HG03060 (cell line): ENCODE data around the gene PEF1.

Experiments
- ATAC-seq: cut with Tn5 transposase; IDR thresholded peaks from one replicate; pipeline ENCODE4 v1.9.1; 2021; ENCODE audit warnings: low read depth, moderate number of reproducible peaks; ENCODE audit not compliant: unreplicated experiment

PEF1 gene

DNA sequence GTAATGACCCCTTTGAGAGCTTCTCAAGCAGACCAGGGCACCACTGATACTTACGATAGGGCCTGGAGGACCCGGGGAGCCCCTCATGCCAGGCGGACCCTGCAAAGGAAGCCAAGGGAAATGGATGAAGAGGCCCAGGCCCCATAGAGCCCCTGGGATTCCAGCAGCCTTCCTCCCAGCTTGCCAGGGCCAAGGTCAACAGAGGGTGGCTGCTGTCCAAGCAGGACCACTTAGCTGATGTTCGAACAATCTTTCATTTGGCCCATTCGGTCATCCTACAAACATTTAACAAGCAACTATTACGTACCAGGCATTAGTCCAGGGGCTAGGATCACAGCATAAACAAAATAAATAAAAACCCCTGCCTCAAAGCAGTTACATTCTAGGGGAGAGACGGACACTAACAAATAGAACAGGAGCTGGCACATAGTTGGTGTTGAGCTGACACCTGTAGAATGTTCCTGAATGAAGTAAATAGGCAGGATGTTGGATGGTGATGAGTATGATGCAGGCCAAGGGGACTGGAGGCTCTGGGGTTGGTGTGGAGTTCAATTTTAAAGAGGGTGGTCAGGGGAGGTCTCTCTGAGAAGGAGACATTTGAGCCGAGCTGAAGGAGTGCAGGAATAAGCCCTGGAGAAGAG lies 27.0 kb upstream of the PEF1 start:
- ATAC-seq, result no peak

GRCh38 chr1:31671147-31671546 lies 26.5 kb upstream of the PEF1 start:
- ATAC-seq, result no peak

DNA sequence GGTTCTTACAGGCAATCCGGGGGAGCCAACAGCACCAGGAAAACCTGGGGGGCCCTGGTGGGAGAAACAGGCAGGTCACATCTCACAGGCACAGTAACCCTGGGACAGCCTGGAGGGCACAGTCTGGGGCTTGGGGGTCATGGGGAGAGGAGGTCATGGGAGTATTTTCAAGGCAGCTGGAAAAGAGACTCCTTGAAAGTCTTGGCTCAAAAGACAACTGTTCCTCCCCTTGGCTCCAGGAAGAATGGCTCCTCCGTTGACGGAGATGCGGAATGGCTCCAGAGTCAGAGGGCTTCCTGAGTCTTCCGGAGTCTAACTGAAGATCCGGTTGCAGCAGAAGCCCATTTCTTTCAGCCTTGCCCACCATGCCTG lies 25.9 kb upstream of the PEF1 start:
- no peak for ATAC-seq

DNA sequence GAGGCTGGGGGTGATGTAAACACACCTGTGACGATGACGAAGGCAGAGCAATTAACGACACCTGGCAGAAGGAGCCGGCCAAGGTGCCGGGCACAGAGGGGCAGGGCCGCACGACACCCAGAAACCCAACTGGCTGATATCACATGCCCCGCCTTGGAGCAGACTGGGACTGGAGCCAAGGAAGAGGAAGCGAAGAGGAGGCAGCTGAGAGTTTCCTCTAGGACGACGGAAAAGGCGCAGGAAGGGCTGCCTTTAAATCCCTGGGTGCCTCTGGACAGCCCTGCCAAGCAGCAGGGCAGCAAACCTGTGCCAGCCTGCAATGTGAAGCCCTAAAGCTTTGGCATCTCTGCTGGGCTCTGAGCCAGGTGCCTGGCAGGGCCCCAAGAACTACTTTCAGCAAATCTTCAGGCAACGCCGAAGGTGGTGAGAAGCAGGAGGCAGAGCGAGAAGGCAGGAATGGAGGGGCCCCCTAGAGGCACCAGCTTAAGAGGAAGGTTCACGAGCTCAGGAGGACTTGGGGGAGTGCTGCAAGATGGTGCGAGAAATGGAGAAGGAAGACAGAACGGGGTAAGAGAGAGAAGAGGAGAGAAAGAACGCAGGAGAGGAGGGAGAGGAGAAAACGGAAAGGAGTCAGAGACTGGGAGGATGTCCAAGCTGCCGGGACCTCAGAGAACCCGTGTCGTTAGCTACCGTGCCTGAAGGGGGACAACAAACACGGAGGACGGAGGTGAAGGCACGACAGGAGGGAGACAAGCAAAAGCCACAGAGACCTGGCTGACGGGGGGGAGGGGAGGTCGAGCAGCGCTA lies 25.3 kb upstream of the PEF1 start:
- no peak for ATAC-seq

DNA sequence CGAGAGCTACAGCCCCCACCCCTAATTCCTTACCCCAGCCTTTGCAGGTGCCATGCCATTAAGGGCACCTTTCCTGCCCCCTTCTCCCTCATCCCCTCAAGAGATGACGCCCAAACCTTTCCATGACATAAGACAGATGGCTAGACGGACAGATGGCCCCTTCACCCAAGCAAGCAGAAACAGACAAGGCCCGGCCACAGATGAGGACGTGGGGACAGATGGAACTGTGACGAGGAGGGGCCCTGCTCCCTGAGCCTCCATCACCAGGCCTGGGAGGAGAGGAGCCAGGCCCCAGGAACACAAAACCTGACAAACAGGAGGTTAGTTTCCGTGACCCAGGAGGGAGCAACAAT lies 24.7 kb upstream of the PEF1 start:
- no peak for ATAC-seq

GRCh38 chr1:31668303-31668883 lies 23.7 kb upstream of the PEF1 start:
- no peak for ATAC-seq

DNA sequence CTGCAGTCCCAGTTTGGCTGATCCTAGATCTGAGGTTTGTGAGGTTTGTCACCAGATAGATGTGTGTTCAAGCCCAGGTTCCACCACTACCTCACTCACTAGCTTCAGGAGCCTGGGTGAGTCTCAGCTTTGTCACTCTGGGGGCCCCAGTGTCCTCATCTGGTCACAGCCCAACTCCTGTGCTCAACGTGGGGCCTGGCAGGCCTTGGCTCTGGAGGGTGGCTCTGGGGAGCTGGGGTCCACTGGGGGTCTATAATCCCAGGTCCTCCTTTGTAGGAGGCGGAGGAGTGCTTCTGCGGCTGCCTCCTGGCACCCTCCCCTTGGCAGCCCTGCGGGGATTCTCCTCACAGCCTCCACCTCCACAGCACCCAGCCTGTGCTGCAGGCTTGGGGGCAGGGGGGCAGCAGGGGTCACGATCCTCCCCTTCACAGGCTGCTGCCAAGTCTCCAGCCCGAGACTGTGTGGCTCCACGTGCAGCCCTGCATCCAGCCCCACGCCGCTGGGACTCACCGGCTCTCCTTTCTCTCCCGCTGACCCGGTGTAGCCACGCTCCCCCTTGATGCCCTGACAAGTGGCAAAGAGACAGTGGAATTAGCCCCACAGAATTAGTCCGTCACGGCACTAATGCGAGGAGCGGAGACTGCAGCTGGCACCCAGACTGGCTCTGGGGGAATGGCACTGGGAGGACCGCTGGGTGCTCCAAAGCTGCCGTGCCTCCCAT lies 22.5 kb upstream of the PEF1 start:
- no peak for ATAC-seq

DNA sequence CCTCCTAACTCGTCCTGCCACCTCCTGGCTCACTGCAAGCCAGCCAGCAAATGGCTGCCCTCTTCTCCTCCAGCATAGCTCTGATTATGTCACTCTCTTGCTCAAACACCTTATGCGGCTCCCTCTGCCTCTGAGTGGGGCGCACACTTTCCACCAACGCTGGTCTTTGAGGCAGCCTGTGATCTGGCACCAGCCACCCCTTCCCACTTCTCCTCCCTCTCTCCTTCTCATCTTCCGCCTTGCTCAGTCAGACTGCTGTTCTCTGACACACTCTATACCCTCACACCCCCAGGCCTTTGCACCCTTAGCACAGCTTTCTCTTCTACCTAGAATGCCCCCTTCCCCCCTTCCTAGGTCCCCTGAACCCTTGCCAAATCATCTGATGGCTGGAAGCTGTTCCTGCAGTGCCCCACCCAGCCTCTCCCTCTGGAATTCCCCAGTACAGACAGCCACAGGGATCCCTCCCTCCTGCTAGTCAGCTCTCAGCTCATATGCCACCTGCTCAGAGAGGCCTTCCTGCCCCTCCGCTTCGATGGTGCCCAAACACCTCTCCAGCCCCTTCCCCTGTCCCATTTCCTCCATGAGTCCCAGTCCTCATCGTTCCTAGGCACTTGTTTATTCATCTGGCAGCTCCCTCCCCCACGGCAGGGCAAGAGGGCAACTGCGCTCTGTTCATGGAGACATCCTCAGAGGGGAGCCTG lies 21.7 kb upstream of the PEF1 start:
- ATAC-seq, result no peak

DNA sequence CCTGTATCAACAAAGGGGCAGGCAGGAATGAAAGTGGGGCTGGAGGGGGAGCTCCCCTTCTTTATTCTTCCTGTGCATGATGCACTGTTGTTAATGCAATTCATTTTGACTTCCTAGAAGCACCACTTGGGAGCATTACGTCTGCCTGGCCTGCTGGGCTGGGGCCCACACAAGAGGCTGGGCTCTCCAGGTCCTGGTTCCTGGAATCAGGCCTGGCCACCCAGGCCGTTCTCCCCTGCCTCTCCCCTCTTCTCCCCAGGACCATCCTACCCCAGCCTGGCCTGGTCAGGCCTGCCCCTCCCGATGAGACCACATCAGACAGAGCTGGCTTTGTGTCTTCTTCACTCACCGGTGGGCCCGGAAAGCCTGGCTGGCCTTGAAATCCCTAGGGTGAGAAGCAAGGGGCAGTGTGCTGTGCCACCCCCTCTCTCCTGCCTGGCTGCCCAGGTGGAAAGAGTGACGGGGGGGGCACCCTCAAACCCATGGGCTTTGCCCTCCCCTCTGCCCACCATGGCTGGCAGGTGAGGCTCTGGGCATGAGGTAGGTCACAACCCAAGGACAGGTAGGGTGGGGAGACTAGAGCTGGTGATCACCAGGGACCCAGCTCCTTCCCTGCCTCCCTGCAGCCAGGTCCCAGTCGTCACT lies 20.7 kb upstream of the PEF1 start:
- ATAC-seq, result no peak

GRCh38 chr1:31664528-31664927 lies 19.9 kb upstream of the PEF1 start:
- no peak for ATAC-seq

- ATAC-seq, result no peak
These were observed 19.2 kb upstream of the PEF1 start for GRCh38 chr1:31663622-31664452.

- no peak for ATAC-seq
These were observed 17.8 kb upstream of the PEF1 start for GRCh38 chr1:31662463-31662862.

DNA sequence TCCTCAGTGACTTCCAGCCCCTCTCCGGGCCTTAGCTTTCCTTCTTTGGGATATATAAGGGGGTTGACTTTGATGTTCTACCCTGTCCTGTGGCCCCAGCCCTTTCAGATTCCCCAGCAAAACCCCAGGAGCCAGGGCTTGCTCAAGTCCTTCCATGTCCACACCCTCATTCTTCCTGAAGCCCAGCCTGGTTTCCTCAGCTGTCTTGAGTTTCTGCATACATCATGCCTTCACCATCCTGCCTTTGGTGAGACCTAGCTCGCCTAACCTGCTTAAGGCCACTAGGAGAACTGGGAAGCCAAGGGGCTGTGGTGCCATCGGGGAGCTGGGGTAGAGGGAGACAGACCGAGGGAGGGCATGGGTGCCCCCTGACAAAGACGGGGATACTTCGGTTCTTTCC lies 17.2 kb upstream of the PEF1 start:
- ATAC-seq, result no peak

DNA sequence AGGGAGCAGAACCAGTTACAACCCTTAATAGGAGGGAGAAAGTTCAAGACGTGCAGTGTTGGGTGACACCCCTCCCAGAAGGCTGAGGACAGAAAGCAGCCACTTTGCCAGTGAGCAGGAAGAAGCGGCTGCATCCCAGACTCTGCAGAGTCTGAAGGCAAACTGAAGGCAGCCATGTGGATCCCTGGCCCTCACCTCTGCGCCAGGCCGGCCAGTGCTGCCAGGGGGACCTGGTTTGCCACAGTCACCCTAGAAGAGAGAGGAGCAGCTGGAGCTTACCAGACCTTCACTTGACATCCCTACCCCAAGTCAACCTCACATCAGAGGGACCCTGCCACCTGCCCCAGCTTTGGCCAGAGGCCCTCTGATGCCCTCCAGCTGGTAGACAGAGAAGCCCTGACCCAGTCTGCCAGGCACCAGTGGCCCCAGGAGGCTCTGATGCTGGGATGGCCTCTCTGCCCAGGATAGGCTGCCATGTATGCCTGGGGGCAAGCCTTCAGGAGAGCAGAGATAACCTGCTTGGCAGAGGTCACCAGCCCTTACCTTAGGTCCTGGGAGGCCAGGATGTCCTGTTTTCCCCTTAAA lies 16.3 kb upstream of the PEF1 start:
- no peak for ATAC-seq

- no peak for ATAC-seq
These were observed 15.2 kb upstream of the PEF1 start for GRCh38 chr1:31659889-31660288.

- ATAC-seq, result no peak
These were observed 14.0 kb upstream of the PEF1 start for GRCh38 chr1:31658721-31659120.

DNA sequence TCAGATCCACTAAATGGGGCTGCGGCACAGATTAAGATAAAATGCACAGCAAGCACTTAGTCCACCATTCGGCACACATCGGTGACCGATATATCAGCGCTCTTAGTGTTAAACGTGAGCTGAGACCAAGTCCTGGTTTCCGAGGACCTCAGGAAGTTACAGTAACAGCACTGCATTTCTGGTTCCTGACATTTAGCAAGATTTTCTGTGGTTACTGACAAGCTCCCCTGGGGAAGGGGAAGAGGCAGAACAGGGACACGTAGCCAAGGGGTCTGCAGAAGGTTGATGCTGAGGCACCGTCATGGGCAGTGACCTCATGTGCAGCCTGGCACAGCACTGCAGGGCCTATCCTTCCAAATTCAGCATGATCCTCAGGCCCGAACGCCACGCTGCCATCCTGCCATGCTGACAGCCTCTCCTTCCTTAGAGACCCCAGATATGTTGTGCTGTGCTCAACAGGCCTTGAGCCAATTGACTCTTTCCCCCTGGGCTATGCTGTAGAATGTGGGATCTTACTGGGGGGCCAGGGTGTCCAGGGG lies 13.4 kb upstream of the PEF1 start:
- no peak for ATAC-seq

GRCh38 chr1:31657020-31657804 lies 12.5 kb upstream of the PEF1 start:
- no peak for ATAC-seq
